ENCODE data around the gene FCGR2B. TPM values are rescaled to one million over a fixed set of nuclear protein-coding genes. Genes with fewer than 3 reads are reported as not detected.
"Not testable (repeated sequence)": the region's sequence is repeated elsewhere in the genome, so short reads cannot be mapped to it uniquely, and the experiment has no call there.

The FCGR2B gene
- total and polyA plus RNA-seq, 7 donors = 1.2 to 11.3 (median 3.0) TPM

DNA sequence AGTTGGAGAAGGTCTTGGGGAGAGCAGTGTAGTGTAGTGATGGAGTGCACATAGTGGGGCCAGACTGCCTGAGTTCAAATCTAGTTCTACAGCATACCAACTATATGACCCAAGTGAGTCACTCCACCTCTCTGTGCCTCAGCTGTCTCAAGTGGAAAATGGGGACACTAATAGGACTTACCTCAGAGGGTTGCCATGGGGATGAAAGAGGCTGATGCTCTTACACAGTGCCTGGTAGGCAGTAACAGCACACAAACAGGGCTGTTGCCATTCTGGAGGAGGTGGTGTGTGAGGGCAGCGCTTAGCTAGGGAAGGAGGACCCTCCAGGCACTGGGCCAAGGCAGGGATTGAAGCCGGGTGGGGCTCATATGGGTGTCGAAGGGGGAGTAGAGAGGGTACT, 11.5 kb downstream of the FCGR2B start:
- not testable (repeated sequence) for H3K27ac ChIP-seq

DNA sequence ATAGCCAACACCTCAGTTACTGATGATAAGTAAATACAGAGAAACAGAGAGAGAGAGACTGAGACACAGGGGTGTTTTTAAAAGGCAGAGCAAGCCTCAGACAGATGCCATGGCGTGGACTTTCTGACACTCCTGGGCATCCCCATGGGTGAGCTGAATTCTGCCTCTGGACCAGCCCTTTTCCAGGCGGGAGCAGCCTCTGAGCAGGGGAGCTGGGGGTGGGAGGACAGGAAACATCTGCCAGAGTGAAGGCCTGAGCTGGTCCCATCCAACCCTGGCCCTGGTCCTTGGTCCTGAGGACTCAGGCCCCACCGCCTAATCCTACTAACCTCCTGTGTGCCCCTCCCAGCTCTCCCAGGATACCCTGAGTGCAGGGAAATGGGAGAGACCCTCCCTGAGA, 12.0 kb downstream of the FCGR2B start:
- WGBS, 3 donors = 65 to 81% (median 71%) methylated on average over 2 to 3 of the region's 3 CpGs
- H3K27me3 ChIP-seq (ENCODE audit: insufficient read depth in 3 of 3, low read length in 2 of 3); H3K36me3 ChIP-seq (ENCODE audit: insufficient read depth in 1 of 2, low read depth in 1 of 2); ATAC-seq; DNase-seq; H3K4me3 ChIP-seq; intact Hi-C loops (cut with DNase I); H3K4me1 ChIP-seq; H3K27ac ChIP-seq; H3K9me3 ChIP-seq: not testable (repeated sequence)

More for the DNA sequence above, 11.5 kb downstream of the FCGR2B start:
- H3K27me3 ChIP-seq (ENCODE audit: insufficient read depth in 3 of 3, low read length in 2 of 3); intact Hi-C loops (cut with DNase I); ATAC-seq; H3K4me1 ChIP-seq; H3K36me3 ChIP-seq (ENCODE audit: insufficient read depth in 1 of 2, low read depth in 1 of 2); DNase-seq; H3K4me3 ChIP-seq; H3K9me3 ChIP-seq: not testable (repeated sequence)
- 41 to 64% (median 53%) methylated on average over 2 of the region's 3 CpGs for WGBS, 3 donors

DNA sequence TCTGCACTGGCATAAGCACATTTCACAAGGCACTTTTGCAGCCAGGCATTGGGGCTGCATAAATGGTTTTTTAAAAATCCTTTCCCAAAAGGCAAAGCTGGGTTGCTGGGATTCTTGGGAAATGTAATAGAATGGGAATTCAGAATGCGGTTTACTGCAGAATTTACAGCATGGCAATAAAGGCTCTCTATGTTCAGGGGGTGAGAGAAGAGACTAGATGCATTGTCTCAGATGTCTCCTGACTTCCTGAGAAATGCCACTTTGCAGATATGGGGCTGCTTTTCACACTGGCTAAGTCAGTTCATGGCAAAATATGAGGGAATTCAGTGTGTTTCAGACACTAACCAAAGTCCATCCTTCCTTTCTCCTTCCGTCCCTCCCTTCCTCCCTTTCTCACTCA, 13.5 kb downstream of the FCGR2B start:
- Histone ChIP-seq H3K4me3 (no peak overlapping the region), H3K36me3 (ENCODE audit: insufficient read depth in 1 of 2, low read depth in 1 of 2) (no peaks in the 10 kb centered on the region), H3K4me1 (no peaks in the 10 kb centered on the region), H3K27me3 (ENCODE audit: insufficient read depth in 3 of 3, low read length in 2 of 3) (peaks cover 0 to 3% (median 0%) of the 10 kb centered on the region in 3 donors), H3K27ac (no peak overlapping the region), H3K9me3 (no peaks in the 10 kb centered on the region)
- TF ChIP-seq, protein P1, sequence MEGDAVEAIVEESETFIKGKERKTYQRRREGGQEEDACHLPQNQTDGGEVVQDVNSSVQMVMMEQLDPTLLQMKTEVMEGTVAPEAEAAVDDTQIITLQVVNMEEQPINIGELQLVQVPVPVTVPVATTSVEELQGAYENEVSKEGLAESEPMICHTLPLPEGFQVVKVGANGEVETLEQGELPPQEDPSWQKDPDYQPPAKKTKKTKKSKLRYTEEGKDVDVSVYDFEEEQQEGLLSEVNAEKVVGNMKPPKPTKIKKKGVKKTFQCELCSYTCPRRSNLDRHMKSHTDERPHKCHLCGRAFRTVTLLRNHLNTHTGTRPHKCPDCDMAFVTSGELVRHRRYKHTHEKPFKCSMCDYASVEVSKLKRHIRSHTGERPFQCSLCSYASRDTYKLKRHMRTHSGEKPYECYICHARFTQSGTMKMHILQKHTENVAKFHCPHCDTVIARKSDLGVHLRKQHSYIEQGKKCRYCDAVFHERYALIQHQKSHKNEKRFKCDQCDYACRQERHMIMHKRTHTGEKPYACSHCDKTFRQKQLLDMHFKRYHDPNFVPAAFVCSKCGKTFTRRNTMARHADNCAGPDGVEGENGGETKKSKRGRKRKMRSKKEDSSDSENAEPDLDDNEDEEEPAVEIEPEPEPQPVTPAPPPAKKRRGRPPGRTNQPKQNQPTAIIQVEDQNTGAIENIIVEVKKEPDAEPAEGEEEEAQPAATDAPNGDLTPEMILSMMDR (IDR thresholded peaks at IDR 0.05) = no peak
- WGBS, 3 donors = 87 to 92% (median 90%) methylated on average over 2 of the region's 2 CpGs
- DNase-seq = no peak
- intact Hi-C loops (cut with DNase I) = no loop called here
- ATAC-seq = no peak

DNA sequence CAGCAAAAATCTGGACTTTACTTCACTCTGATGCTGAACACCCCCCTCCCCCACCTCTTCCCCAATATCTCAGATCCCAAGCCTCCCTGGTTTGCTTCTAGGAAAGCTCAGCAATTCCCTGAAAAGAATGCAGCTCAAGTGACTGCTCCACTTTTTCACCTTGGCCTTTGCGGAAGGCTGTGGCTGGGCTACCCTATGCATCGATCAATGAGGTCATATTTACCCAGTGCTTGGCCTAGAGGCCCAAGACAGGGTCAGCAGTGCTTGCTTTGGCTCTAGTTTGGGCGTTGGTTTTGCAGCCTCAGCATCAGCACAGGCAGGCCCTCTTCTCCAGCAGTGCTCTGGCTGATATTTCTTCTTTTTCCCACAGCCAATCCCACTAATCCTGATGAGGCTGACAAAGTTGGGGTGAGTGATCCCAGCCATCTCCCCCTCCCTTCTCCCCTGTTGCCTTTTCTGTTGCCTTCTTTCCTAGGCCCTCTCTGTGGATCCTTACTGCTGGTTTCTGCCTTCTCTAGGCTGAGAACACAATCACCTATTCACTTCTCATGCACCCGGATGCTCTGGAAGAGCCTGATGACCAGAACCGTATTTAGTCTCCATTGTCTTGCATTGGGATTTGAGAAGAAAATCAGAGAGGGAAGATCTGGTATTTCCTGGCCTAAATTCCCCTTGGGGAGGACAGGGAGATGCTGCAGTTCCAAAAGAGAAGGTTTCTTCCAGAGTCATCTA, 14.2 kb downstream of the FCGR2B start:
- Histone ChIP-seq H3K27me3 (ENCODE audit: insufficient read depth in 3 of 3, low read length in 2 of 3) (peaks cover 0 to 7% (median 0%) of the 10 kb centered on the region in 3 donors), H3K4me1 (no peaks in the 10 kb centered on the region), H3K27ac (no peak overlapping the region), H3K9me3 (no peaks in the 10 kb centered on the region), H3K4me3 (no peak overlapping the region), H3K36me3 (ENCODE audit: insufficient read depth in 1 of 2, low read depth in 1 of 2) (no peaks in the 10 kb centered on the region)
- 69 to 77% (median 73%) methylated on average over 5 of the region's 5 CpGs for WGBS, 3 donors
- ATAC-seq = no peak
- intact Hi-C loops (cut with DNase I) = no loop called here
- no peak for DNase-seq
- TF ChIP-seq, protein P1 (IDR thresholded peaks at IDR 0.05) = no peak

DNA sequence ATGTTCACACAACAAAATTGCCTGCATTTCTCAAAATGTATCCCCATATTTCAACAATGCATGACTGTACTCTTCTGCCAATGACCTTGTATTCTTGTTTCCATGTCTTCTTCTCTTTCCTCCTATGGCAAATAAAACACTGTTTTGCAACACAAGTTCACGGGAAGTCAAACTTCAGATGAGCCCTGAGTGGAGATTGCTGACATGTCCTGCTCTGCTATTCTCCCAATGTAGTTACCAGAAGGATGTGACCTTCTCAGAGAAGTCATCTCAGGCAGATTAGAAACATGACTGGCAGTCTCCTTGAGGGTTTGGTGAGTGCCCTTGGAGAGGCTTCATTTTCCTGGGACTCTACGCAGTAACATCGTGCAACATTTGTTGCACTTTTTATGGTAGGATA, 15.6 kb downstream of the FCGR2B start:
- no peak overlapping the region for H3K4me3 ChIP-seq
- DNase-seq (no peak), ATAC-seq (no peak)
- no peaks in the 10 kb centered on the region for H3K4me1 ChIP-seq
- H3K36me3 ChIP-seq (ENCODE audit: insufficient read depth in 1 of 2, low read depth in 1 of 2) = no peaks in the 10 kb centered on the region
- TF ChIP-seq, protein P1 (IDR thresholded peaks at IDR 0.05) = no peak
- no peak overlapping the region for H3K27ac ChIP-seq
- intact Hi-C loops (cut with DNase I) = no loop called here
- H3K9me3 ChIP-seq = no peaks in the 10 kb centered on the region
- 77 to 80% (median 80%) methylated on average over 3 of the region's 3 CpGs for WGBS, 3 donors
- H3K27me3 ChIP-seq (ENCODE audit: insufficient read depth in 3 of 3, low read length in 2 of 3) = peaks cover 0 to 11% (median 0%) of the 10 kb centered on the region in 3 donors
